Stomach (tissue), 9 donors: ENCODE data around the gene RAPGEF3. TPM values are rescaled to one million over a fixed set of nuclear protein-coding genes. Genes with fewer than 3 reads are reported as not detected.

Experiments used
- DNase-seq, 2 donors: peaks; one replicate each; pipeline versions ENCODE4 v3.0.0 to v3.0.0-alpha.2; 2013 to 2019
- H3K27ac ChIP-seq, 5 donors: fragments of 200-600 bp in 4 of 5; sonication (generic) in 4 of 5; one replicate each; pipeline ENCODE4 v1.5.1; 2013 to 2019; ENCODE audit warnings: mild to moderate bottlenecking in 1 of 5, moderate library complexity in 1 of 5
- H3K27me3 ChIP-seq, 3 donors: fragments of 200-600 bp; sonication (generic); one replicate each; pipeline ENCODE4 v1.5.1; 2017 to 2019; ENCODE audit warnings: mixed run types in 1 of 3
- H3K36me3 ChIP-seq, 4 donors: fragments of 200-600 bp; sonication (generic); 1 replicate in 3 of 4; 2 replicates in 1 of 4; pipeline ENCODE4 v1.5.1; 2016 to 2019
- H3K4me1 ChIP-seq, 4 donors: fragments of 200-600 bp; sonication (generic); one replicate each; pipeline ENCODE4 v1.5.1; 2016 to 2019
- H3K4me3 ChIP-seq, 4 donors: fragments of 200-600 bp; sonication (generic) in 3 of 4; one replicate each; pipeline ENCODE4 v1.5.1; 2016 to 2019; ENCODE audit warnings: mild to moderate bottlenecking in 1 of 4
- H3K9me3 ChIP-seq, 4 donors: fragments of 200-600 bp; sonication (generic); one replicate each; pipeline ENCODE4 v1.5.1; 2016 to 2019
- EP300 ChIP-seq: sonication (generic); formaldehyde crosslinking; IDR thresholded peaks from one replicate; pipeline ENCODE4 v1.6.1; 2017; ENCODE audit warnings: antibody characterized with exemption
- POLR2A ChIP-seq, 4 donors: fragments of 450-650 bp; IDR thresholded peaks; one replicate each; pipeline ENCODE4 v1.6.1; 2016; ENCODE audit warnings: antibody characterized with exemption in 4 of 4, control low read depth in 2 of 4, mild to moderate bottlenecking in 1 of 4, moderate library complexity in 1 of 4
- POLR2AphosphoS5 ChIP-seq, 3 donors: sonication (generic); formaldehyde crosslinking; IDR thresholded peaks; one replicate each; pipeline ENCODE4 v1.6.1; 2016; ENCODE audit warnings: antibody characterized with exemption in 3 of 3
- WGBS, 5 donors: extraction: QIAGEN DNeasy Blood & Tissue Kit in 3 of 5; methylation state at CpG; one replicate each; pipeline versions ENCODE4 v1.1.5 to v1.1.7; 2013 to 2018; 5-methylcytosine and 5-hydroxymethylcytosine counted together
- intact Hi-C: fragments of 100-400 bp; cut with DNase I; formaldehyde crosslinking; loops from one replicate; pipeline ENCODE4 v1.15.1; 2023; ENCODE audit warnings: low total_unique reads
- polyA plus RNA-seq, 3 donors: library from polyadenylated mRNA; stranded (reverse); fragments of 200-250 nt; gene quantifications; one replicate each; pipeline ENCODE4 v1.2.3, GENCODE V29; 2013
- total RNA-seq, 5 donors: library from RNA; depleted of rRNA; stranded (reverse); fragments of >200 nt; gene quantifications; one replicate each; pipeline versions ENCODE4 v1.1.0 to v1.2.3, GENCODE V29; 2014 to 2016
- TF ChIP-seq, protein P1 (sequence below), 7 experiments: fragments of 450-650 bp in 4 of 7; fragments of 200-600 bp in 3 of 7; sonication (generic) in 3 of 7; IDR thresholded peaks; one replicate each; pipeline ENCODE4 v1.5.1; 2016 to 2019; ENCODE audit warnings: antibody characterized with exemption in 7 of 7, control low read depth in 2 of 7, mild to moderate bottlenecking in 1 of 7
- donor health status: healthy with polysubstance abuse.
- donor health status: Bipolar disorder and iron deficiency.
- donor health status: healthy.

RAPGEF3 gene
- total and polyA plus RNA-seq, 8 donors = 15.9 to 114 (median 23.9) TPM

DNA sequence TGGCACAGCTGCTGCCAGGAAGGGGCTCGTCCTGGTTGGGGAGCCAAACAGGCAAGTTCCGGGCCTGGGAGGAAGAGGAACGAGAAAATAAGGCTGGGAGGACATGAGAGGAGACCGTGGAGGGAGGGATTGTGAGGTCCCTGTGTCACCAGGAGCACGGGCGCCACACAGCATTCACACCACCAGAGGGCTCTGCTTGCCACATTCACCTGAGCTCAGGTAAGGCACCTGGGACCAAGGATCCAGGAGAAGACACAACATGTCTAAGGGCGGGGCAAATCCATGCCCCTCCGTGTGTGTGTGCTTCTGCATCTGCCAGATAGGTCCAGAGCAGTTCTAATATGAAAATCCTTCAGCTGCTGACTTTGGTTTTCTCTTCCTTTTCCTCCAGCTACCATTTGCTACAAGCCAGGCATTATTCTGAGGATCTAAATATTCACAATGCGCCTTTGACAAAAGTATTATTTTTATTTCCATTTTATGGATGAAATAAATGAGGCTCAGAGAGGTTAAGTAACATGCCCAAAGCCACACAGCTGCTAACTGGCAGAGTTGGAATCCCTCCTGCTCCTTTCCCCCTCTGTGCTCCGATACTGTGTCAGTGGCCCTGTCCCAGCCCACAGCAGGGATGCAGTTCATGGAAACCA, 14.6 kb downstream of the RAPGEF3 start:
- intact Hi-C loops = no loop called here
- Histone ChIP-seq H3K4me1 (peaks cover 6 to 21% (median 14%) of the 10 kb centered on the region in 4 donors), H3K4me3 (no peak overlapping the region), H3K36me3 (peaks cover 0 to 32% (median 28%) of the 10 kb centered on the region in 4 donors), H3K27me3 (no peaks in the 10 kb centered on the region), H3K27ac (no peak overlapping the region), H3K9me3 (no peaks in the 10 kb centered on the region)
- no peak for TF ChIP-seq EP300
- TF ChIP-seq, protein P1, sequence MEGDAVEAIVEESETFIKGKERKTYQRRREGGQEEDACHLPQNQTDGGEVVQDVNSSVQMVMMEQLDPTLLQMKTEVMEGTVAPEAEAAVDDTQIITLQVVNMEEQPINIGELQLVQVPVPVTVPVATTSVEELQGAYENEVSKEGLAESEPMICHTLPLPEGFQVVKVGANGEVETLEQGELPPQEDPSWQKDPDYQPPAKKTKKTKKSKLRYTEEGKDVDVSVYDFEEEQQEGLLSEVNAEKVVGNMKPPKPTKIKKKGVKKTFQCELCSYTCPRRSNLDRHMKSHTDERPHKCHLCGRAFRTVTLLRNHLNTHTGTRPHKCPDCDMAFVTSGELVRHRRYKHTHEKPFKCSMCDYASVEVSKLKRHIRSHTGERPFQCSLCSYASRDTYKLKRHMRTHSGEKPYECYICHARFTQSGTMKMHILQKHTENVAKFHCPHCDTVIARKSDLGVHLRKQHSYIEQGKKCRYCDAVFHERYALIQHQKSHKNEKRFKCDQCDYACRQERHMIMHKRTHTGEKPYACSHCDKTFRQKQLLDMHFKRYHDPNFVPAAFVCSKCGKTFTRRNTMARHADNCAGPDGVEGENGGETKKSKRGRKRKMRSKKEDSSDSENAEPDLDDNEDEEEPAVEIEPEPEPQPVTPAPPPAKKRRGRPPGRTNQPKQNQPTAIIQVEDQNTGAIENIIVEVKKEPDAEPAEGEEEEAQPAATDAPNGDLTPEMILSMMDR (IDR thresholded peaks at IDR 0.05) = peak in 5 of 7 experiments; percentile 50 to 86 (median 74)
- peak in 1 of 3 donors; percentile 30 for TF ChIP-seq POLR2AphosphoS5 (IDR thresholded peaks at IDR 0.05)
- TF ChIP-seq POLR2A (IDR thresholded peaks at IDR 0.05) = no peak
- DNase-seq = peak; percentile 83 to 88
- 34 to 44% (median 39%) methylated on average over 10 of the region's 10 CpGs for WGBS, 5 donors

DNA sequence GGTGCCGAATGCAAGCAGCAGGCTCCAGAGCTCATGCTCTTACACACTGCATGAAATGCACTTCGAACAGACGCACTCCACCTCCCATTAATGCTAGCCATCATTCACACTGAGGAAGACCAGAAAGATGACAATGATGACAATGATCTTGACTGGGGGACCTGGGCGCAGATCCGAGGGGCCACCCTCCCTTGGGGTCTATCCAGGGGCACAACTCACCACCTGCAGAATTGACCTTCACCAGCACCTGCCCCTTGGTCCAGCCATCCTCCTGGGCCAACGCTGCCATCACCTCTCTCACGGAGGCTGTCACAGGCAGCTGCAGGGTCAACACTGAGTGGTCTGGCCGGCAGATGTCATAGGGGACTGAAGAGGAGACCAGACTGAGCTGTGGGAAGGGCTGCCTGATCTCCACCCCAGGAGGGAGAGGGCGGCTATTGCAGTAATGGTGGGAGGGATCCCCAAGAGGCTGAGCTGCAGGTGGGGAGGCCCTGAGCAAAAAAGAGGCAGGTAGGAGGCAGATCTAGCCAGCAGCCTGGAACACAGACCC, 15.3 kb downstream of the RAPGEF3 start:
- no peak for DNase-seq
- Histone ChIP-seq H3K4me1 (peaks cover 10 to 21% (median 16%) of the 10 kb centered on the region in 4 donors), H3K27ac (no peak overlapping the region), H3K27me3 (no peaks in the 10 kb centered on the region), H3K4me3 (no peak overlapping the region), H3K9me3 (no peaks in the 10 kb centered on the region), H3K36me3 (peaks cover 0 to 25% (median 21%) of the 10 kb centered on the region in 4 donors)
- WGBS, 5 donors = 80 to 89% (median 85%) methylated on average over 7 to 9 of the region's 9 CpGs
- intact Hi-C loops = no loop called here
- no peak for TF ChIP-seq POLR2AphosphoS5 (IDR thresholded peaks at IDR 0.05)
- no peak for TF ChIP-seq EP300
- no peak for TF ChIP-seq POLR2A (IDR thresholded peaks at IDR 0.05)
- TF ChIP-seq, protein P1 (IDR thresholded peaks at IDR 0.05) = no peak

DNA sequence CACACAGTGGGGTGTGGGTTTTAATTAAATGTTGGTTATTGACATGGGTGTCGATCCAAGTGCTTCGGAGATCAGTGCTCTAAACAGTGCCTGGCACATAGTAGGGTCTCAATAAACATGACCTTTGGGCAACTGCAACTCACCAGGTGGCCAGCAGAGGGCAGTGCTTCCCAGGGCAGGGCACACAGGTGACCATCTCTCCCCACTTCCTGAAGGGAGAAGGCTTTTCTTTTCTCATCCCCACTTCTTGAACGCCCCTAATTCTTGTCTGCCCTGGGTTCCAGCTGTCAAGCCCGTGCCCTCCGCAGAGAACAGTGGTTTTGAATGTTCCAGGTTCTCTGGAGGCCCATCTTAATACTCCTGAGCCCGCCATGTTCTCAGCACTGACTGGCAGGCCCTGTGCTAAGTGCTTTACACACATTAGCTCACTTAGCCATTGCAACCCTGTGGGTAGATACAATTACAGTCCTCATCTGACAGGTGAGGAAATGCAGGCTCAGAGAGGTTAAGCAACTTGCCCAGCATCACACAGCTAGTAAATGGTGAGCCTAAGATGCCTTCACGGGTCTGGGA, 16.3 kb downstream of the RAPGEF3 start:
- intact Hi-C loops = no loop called here
- Histone ChIP-seq H3K27ac (no peak overlapping the region), H3K36me3 (peaks cover 0 to 15% (median 10%) of the 10 kb centered on the region in 4 donors), H3K4me3 (no peak overlapping the region), H3K4me1 (peaks cover 19 to 31% (median 25%) of the 10 kb centered on the region in 4 donors), H3K27me3 (no peaks in the 10 kb centered on the region), H3K9me3 (no peaks in the 10 kb centered on the region)
- WGBS, 5 donors = 55 to 70% (median 59%) methylated on average over 7 of the region's 7 CpGs
- TF ChIP-seq, protein P1 (IDR thresholded peaks at IDR 0.05) = peak in 6 of 7 experiments; percentile 49 to 99 (median 95)
- no peak for TF ChIP-seq POLR2A (IDR thresholded peaks at IDR 0.05)
- TF ChIP-seq EP300 = no peak
- TF ChIP-seq POLR2AphosphoS5 (IDR thresholded peaks at IDR 0.05) = peak in 1 of 3 donors; percentile 53
- peak; percentile 70 for DNase-seq

DNA sequence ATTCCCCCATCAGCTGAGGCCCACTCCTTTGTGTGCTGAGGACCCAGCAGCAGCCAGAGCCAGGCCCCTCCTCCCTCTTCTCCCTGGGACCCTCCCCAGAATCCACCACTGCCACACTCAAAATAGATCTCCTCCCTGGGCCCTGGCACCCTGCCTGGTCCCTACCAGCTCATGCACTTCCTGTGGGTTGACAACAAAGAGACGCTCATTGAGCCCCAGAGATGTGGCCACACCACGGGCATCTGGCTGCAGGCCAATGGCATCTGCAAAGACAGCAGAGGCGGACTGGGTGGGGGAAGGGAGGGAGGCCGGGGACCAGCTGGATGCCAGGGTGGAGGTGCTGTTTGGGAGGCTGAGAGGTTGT, 17.4 kb downstream of the RAPGEF3 start:
- TF ChIP-seq, protein P1 (IDR thresholded peaks at IDR 0.05) = no peak
- TF ChIP-seq POLR2A (IDR thresholded peaks at IDR 0.05) (no peak), EP300 (no peak), POLR2AphosphoS5 (IDR thresholded peaks at IDR 0.05) (no peak)
- Histone ChIP-seq H3K9me3 (no peaks in the 10 kb centered on the region), H3K4me3 (no peak overlapping the region), H3K4me1 (peaks cover 28 to 41% (median 36%) of the 10 kb centered on the region in 4 donors), H3K36me3 (peaks cover 0 to 5% (median 1%) of the 10 kb centered on the region in 4 donors), H3K27me3 (no peaks in the 10 kb centered on the region), H3K27ac (peak overlapping the region in 2 of 5 donors; percentile 32 to 42)
- peak; percentile 66 to 82 for DNase-seq
- intact Hi-C loops = no loop called here
- 13 to 25% (median 19%) methylated on average over 4 of the region's 4 CpGs for WGBS, 5 donors
